GM12891 (cell line): ENCODE data around the gene NECAP2.
"Not testable (repeated sequence)": the region's sequence is repeated elsewhere in the genome, so short reads cannot be mapped to it uniquely, and the experiment has no call there.

Source experiments
- POLR2A ChIP-seq: IDR thresholded peaks from 2 replicates; pipeline ENCODE4 v1.6.1; 2011; ENCODE audit warnings: low read depth, low read length, control low read depth
- TAF1 ChIP-seq: IDR thresholded peaks from 2 replicates; pipeline ENCODE4 v1.6.1; 2011; ENCODE audit warnings: low read depth, low read length, control low read depth

DNA sequence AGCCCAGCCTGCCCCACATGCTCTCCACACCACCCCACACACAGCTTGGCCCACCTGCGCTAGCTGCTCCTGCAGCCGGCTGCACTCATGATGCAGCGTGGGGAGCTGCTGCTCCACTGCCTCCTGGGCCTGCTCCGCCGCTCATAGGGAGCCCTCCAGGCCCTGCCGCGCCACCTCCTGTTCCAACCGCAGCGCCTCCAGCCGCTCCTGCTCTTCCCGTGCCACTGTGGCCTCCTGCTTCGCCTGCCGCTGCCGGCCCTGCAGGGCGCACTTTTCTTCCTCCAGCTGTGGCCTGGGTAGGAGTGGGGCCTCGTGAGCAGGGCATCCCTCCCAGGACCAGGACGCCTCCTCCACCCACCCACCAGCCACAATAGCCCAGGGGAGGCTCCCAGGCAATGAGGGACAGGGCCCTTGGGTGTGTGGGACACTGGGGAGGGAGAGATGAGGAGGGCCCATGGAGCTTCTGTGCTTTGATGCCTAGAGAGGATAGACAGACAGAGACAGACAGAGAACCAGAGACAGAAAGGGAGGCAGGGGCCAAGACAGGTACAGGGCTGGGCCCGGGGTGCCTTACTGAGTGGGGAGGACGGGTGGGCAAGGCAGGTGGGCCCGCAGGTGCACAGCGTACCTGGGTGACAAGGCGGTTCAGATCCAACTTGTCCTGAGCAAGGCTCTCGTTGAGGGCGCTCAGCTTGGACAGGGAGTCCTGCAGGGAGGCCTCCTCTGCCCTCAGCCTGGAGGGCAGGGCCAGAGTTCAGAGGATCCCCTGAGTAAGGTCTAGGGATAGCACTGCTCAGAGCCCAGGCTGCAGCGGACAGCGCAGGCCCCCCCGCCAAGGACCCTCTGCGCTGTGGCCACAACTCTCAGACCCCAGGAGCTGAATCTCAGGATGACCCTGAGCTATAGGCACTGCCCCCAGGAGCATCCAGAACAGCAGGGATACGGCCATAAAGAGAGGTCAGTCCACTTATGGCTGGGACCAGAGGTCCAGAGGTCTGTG is 35.5 kb downstream of the NECAP2 start:
- not testable (repeated sequence) for TF ChIP-seq POLR2A, TAF1
